GM10248 (cell line): ENCODE data around the gene HBA1.

Experiments used
- CTCF ChIA-PET: fragments of 300-600 bp; sonication (Branson Sonifier 250); formaldehyde crosslinking; extraction: SDS; loops from one replicate; lab custom pipeline; 2021; ENCODE audit warnings: antibody characterized with exemption; lab: Yijun Ruan, JAX
- POLR2A ChIA-PET: fragments of 350-650 bp; sonication (Branson Sonifier 250); formaldehyde crosslinking; extraction: SDS; loops from one replicate; lab custom pipeline; 2020; ENCODE audit warnings: antibody characterized with exemption; lab: Yijun Ruan, JAX
- DNase-seq: peaks from one replicate; pipeline ENCODE4 v3.0.0; 2012; ENCODE audit errors: extremely low spot score
- TF ChIP-seq, protein P1 (sequence below): IDR thresholded peaks from 2 replicates; pipeline ENCODE4 v1.5.1; 2012; ENCODE audit warnings: mild to moderate bottlenecking, low read depth; ENCODE audit errors: extremely low read depth, missing control alignments, control extremely low read depth

The HBA1 gene

DNA sequence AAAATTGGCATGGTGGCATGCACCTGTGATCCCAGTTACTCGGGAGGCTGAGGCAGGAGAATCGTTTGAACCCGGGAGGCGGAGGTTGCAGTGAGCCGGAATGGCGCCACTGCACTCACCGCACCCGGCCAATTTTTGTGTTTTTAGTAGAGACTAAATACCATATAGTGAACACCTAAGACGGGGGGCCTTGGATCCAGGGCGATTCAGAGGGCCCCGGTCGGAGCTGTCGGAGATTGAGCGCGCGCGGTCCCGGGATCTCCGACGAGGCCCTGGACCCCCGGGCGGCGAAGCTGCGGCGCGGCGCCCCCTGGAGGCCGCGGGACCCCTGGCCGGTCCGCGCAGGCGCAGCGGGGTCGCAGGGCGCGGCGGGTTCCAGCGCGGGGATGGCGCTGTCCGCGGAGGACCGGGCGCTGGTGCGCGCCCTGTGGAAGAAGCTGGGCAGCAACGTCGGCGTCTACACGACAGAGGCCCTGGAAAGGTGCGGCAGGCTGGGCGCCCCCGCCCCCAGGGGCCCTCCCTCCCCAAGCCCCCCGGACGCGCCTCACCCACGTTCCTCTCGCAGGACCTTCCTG lies 3.7 kb downstream of the HBA1 start, which contains the start of gene HBQ1:
Gene HBQ1 (plus strand): TSS at position 359 of the 575 bp plus-strand sequence. CDS start 28 bp downstream, at position 387.
- ChIA-PET POLR2A (no interaction called here), CTCF (interaction anchor here (0.7 to 3.7 kb wide), 9 partner anchors 14 to 202 kb away, joined by 3 to 34 read pairs (median 3); no protein-coding TSS in a partner anchor)
- peak; percentile 73 for DNase-seq
- TF ChIP-seq, protein P1, sequence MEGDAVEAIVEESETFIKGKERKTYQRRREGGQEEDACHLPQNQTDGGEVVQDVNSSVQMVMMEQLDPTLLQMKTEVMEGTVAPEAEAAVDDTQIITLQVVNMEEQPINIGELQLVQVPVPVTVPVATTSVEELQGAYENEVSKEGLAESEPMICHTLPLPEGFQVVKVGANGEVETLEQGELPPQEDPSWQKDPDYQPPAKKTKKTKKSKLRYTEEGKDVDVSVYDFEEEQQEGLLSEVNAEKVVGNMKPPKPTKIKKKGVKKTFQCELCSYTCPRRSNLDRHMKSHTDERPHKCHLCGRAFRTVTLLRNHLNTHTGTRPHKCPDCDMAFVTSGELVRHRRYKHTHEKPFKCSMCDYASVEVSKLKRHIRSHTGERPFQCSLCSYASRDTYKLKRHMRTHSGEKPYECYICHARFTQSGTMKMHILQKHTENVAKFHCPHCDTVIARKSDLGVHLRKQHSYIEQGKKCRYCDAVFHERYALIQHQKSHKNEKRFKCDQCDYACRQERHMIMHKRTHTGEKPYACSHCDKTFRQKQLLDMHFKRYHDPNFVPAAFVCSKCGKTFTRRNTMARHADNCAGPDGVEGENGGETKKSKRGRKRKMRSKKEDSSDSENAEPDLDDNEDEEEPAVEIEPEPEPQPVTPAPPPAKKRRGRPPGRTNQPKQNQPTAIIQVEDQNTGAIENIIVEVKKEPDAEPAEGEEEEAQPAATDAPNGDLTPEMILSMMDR, result no peak

DNA sequence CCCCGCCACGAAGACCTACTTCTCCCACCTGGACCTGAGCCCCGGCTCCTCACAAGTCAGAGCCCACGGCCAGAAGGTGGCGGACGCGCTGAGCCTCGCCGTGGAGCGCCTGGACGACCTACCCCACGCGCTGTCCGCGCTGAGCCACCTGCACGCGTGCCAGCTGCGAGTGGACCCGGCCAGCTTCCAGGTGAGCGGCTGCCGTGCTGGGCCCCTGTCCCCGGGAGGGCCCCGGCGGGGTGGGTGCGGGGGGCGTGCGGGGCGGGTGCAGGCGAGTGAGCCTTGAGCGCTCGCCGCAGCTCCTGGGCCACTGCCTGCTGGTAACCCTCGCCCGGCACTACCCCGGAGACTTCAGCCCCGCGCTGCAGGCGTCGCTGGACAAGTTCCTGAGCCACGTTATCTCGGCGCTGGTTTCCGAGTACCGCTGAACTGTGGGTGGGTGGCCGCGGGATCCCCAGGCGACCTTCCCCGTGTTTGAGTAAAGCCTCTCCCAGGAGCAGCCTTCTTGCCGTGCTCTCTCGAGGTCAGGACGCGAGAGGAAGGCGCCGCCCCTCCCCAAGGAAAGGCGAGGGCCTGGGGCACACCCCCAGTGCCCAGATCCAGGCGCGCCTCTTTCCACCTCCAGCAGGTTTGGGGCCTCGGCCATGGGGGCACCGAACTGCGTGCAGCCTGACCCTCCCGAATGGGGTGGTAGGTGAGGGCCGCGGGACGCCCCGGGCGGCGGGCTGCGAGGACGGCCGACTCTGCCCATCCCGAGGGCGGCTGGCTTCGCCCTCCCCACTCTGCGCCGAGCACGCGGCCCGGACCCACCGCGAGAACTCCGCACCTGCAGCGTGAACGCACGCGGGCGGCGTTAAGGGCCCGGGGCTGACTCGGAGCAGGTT lies 4.4 kb downstream of the HBA1 start:
- peak; percentile 93 for DNase-seq
- ChIA-PET POLR2A (no interaction called here), CTCF (interaction anchor here (0.7 to 3.7 kb wide), 28 partner anchors 10 to 201 kb away, joined by 3 to 34 read pairs (median 4); partner anchors contain the start of gene HBM)
- TF ChIP-seq, protein P1, result peak; percentile 7

DNA sequence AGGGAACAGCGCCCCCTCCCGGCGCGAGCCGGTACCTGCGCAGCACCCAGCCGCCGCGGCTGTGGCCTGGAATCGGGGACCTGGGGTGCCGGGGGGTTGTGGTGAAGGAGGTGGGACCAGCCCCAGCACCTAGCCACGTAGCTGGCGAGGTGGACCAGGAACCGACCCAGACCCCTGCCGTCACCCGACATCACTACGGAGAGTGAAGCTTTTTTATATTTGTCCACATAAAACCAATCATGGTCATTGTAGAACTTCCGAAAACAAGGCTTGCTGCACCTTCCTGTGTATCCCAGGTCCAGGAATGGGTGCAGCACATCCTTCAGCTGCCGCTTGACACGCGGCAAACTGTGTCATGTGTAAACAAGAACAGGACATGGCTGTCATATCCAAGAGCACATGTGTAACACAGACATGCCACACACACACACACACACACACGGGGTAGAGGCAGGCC lies 5.1 kb downstream of the HBA1 start:
- TF ChIP-seq, protein P1, result peak; percentile 98
- POLR2A ChIA-PET, result interaction anchor here (1.1 kb wide), 1 partner anchor 36 kb away, joined by 5 read pairs; no protein-coding TSS in a partner anchor

DNA sequence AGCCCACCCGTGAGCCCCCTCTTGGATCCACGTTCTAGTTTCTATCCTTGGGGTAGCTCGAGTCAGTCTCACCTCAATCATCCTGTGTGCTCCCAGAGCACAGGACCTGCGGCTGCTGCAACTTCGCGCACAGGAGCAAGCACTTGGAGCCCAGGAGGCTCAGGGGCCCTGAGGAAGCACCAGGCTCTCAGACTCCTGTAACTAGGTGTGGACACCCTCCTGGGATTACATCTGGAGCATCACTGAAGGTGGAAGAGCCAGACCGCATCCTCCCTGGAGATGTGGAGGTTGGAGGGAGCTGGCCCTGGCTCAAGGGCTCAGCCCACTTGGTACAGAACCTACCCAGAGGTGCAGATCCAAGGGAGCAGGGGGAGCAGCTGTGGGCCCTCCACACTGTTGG lies 6.5 kb downstream of the HBA1 start:
- POLR2A ChIA-PET, result interaction anchor here (0.6 kb wide), 1 partner anchor 178 kb away, joined by 4 read pairs; no protein-coding TSS in a partner anchor
- DNase-seq, result no peak
- CTCF ChIA-PET, result interaction anchor here (1.1 to 3.7 kb wide), 6 partner anchors 8 to 118 kb away, joined by 3 to 34 read pairs (median 11); no protein-coding TSS in a partner anchor
- TF ChIP-seq, protein P1, result no peak

More for the DNA sequence above, 5.1 kb downstream of the HBA1 start:
- CTCF ChIA-PET, result interaction anchor here (0.8 to 3.7 kb wide), 27 partner anchors 10 to 181 kb away, joined by 3 to 34 read pairs (median 5); partner anchors contain the start of gene HBM
- no peak for DNase-seq

DNA sequence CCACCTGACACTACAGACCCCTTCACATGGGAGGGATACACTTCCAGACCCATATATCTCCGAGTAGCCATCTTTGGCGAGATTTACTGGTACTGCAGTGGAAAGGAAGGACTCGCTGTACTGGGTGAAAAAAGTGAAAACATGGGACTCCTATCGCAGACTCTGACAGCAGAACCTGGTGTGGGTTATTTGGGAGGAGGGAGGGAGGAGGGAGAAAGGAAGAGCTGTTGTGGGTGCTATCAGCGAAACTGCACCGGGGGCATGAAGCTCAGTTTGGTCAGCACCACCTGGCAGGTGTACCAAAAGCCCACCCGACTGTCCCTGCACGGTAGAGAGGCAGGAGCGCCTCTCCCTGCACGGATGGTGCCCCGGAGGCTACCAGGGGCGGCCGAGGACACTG lies 8.7 kb downstream of the HBA1 start:
- TF ChIP-seq, protein P1, result no peak
- no peak for DNase-seq
- POLR2A ChIA-PET, result interaction anchor here (0.6 kb wide), 1 partner anchor 98 kb away, joined by 6 read pairs; no protein-coding TSS in a partner anchor
- CTCF ChIA-PET, result no interaction called here

DNA sequence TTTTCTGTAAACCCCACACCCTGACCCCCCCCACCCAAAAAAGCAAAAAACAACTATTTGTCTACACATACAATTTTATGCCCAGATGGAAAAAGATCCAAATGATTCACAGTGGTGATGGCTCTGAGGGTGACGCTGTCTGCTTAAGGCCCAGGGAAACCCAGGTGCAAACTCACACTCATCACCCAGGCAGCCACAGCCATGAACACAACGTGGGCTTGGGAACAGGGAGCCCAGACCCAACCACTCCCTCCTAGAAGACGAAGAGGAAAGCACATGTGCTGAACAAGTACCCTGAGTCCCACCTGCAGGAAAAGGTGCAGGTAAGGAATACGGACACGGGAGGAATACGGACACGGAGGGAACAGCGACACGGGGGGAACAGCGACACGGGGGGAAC lies 9.2 kb downstream of the HBA1 start:
- TF ChIP-seq, protein P1, result no peak
- no peak for DNase-seq
- POLR2A ChIA-PET, result interaction anchor here (0.6 kb wide), 1 partner anchor 98 kb away, joined by 6 read pairs; no protein-coding TSS in a partner anchor
- CTCF ChIA-PET, result no interaction called here
